Muscle layer of duodenum (tissue), 2 donors: ENCODE data around the gene NOPCHAP1.

Experiments
- H3K27ac ChIP-seq: one replicate; pipeline ENCODE4 v1.7.0; 2013; ENCODE audit warnings: mild to moderate bottlenecking, low read length
- H3K27me3 ChIP-seq: one replicate; pipeline ENCODE4 v1.7.0; 2013; ENCODE audit warnings: low read depth, mild to moderate bottlenecking, control low read depth, low read length
- H3K36me3 ChIP-seq, 2 donors: one replicate each; pipeline ENCODE4 v1.7.0; 2013; ENCODE audit warnings: low read length in 2 of 2, control low read depth in 1 of 2, mild to moderate bottlenecking in 1 of 2; ENCODE audit not compliant: insufficient read depth in 2 of 2, control insufficient read depth in 1 of 2
- H3K4me1 ChIP-seq, 2 donors: one replicate each; pipeline ENCODE4 v1.7.0; 2013; ENCODE audit warnings: low read length in 2 of 2, mild to moderate bottlenecking in 2 of 2, control low read depth in 1 of 2, moderate library complexity in 1 of 2; ENCODE audit not compliant: insufficient read depth in 2 of 2, control insufficient read depth in 1 of 2
- H3K4me3 ChIP-seq, 2 donors: one replicate each; pipeline ENCODE4 v1.7.0; 2013; ENCODE audit warnings: low read length in 2 of 2, low read depth in 1 of 2, mild to moderate bottlenecking in 1 of 2
- H3K9me3 ChIP-seq, 2 donors: one replicate each; pipeline ENCODE4 v1.7.0; 2013; ENCODE audit warnings: low read length in 2 of 2, control low read depth in 1 of 2, mild to moderate bottlenecking in 1 of 2; ENCODE audit not compliant: control insufficient read depth in 1 of 2
- donor health status: healthy.

NOPCHAP1 gene

GRCh38 chr12:104955703-104956102 lies 30.4 kb upstream of the NOPCHAP1 start:
- Histone ChIP-seq H3K9me3 (no peaks in the 10 kb centered on the region), H3K36me3 (no peaks in the 10 kb centered on the region), H3K4me1 (peaks cover 6 to 9% of the 10 kb centered on the region in 2 donors), H3K4me3 (no peak overlapping the region), H3K27me3 (no peaks in the 10 kb centered on the region), H3K27ac (no peak overlapping the region)

GRCh38 chr12:104956870-104957718 lies 29.0 kb upstream of the NOPCHAP1 start:
- Histone ChIP-seq H3K36me3 (no peaks in the 10 kb centered on the region), H3K4me3 (peak overlapping the region; percentile 68 to 71), H3K4me1 (peaks cover 6 to 9% of the 10 kb centered on the region in 2 donors), H3K27ac (no peak overlapping the region), H3K27me3 (no peaks in the 10 kb centered on the region), H3K9me3 (no peaks in the 10 kb centered on the region)

GRCh38 chr12:104957719-104958000 lies 28.5 kb upstream of the NOPCHAP1 start:
- H3K27me3 ChIP-seq = no peaks in the 10 kb centered on the region
- peaks cover 6 to 9% of the 10 kb centered on the region in 2 donors for H3K4me1 ChIP-seq
- peak overlapping the region; percentile 68 to 71 for H3K4me3 ChIP-seq
- no peaks in the 10 kb centered on the region for H3K9me3 ChIP-seq
- H3K27ac ChIP-seq = no peak overlapping the region
- no peaks in the 10 kb centered on the region for H3K36me3 ChIP-seq

GRCh38 chr12:104958001-104958804 lies 27.9 kb upstream of the NOPCHAP1 start, which contains the start of gene SLC41A2:
TSS of gene SLC41A2 (minus strand) at chr12:104958290. CDS start at chr12:104928527, 29,763 bp downstream.
- peaks cover 6 to 9% of the 10 kb centered on the region in 2 donors for H3K4me1 ChIP-seq
- H3K4me3 ChIP-seq = peak within 1 kb of the TSS; percentile 68 to 71
- H3K27me3 ChIP-seq = no peaks in the 10 kb centered on the region
- H3K9me3 ChIP-seq = no peaks in the 10 kb centered on the region
- H3K27ac ChIP-seq = peak within 1 kb of the TSS; percentile 75
- H3K36me3 ChIP-seq = no peaks in the 10 kb centered on the region

GRCh38 chr12:104958805-104959334 lies 27.2 kb upstream of the NOPCHAP1 start:
- Histone ChIP-seq H3K36me3 (no peaks in the 10 kb centered on the region), H3K9me3 (no peaks in the 10 kb centered on the region), H3K4me3 (peak overlapping the region; percentile 56 to 71), H3K27me3 (no peaks in the 10 kb centered on the region), H3K4me1 (peaks cover 6 to 9% of the 10 kb centered on the region in 2 donors), H3K27ac (peak overlapping the region; percentile 75)

GRCh38 chr12:104959335-104959841 lies 26.7 kb upstream of the NOPCHAP1 start:
- H3K9me3 ChIP-seq = no peaks in the 10 kb centered on the region
- peaks cover 6 to 9% of the 10 kb centered on the region in 2 donors for H3K4me1 ChIP-seq
- no peaks in the 10 kb centered on the region for H3K36me3 ChIP-seq
- H3K27me3 ChIP-seq = no peaks in the 10 kb centered on the region
- peak overlapping the region in 1 of 2 donors; percentile 71 for H3K4me3 ChIP-seq
- H3K27ac ChIP-seq = peak overlapping the region; percentile 75

GRCh38 chr12:104960464-104960863 lies 25.7 kb upstream of the NOPCHAP1 start:
- Histone ChIP-seq H3K27ac (no peak overlapping the region), H3K4me1 (peaks cover 6 to 9% of the 10 kb centered on the region in 2 donors)

GRCh38 chr12:104963757-104964156 lies 22.4 kb upstream of the NOPCHAP1 start:
- Histone ChIP-seq H3K36me3 (no peaks in the 10 kb centered on the region), H3K9me3 (no peaks in the 10 kb centered on the region), H3K4me3 (no peak overlapping the region), H3K4me1 (peaks cover 6 to 8% of the 10 kb centered on the region in 2 donors), H3K27ac (no peak overlapping the region), H3K27me3 (no peaks in the 10 kb centered on the region)

More at GRCh38 chr12:104960464-104960863, 25.7 kb upstream of the NOPCHAP1 start:
- H3K36me3 ChIP-seq = no peaks in the 10 kb centered on the region
- no peaks in the 10 kb centered on the region for H3K9me3 ChIP-seq
- H3K4me3 ChIP-seq = no peak overlapping the region
- no peaks in the 10 kb centered on the region for H3K27me3 ChIP-seq

- no peak overlapping the region for H3K4me3 ChIP-seq
- no peaks in the 10 kb centered on the region for H3K9me3 ChIP-seq
- H3K4me1 ChIP-seq = peaks cover 3 to 6% of the 10 kb centered on the region in 2 donors
- H3K27me3 ChIP-seq = no peaks in the 10 kb centered on the region
- H3K27ac ChIP-seq = no peak overlapping the region
- H3K36me3 ChIP-seq = no peaks in the 10 kb centered on the region
Observed at GRCh38 chr12:104964167-104964855, 21.8 kb upstream of the NOPCHAP1 start.

GRCh38 chr12:104964856-104965205 lies 21.3 kb upstream of the NOPCHAP1 start:
- Histone ChIP-seq H3K4me1 (peaks cover 0 to 4% of the 10 kb centered on the region in 2 donors), H3K27me3 (no peaks in the 10 kb centered on the region), H3K9me3 (no peaks in the 10 kb centered on the region), H3K36me3 (no peaks in the 10 kb centered on the region), H3K4me3 (no peak overlapping the region), H3K27ac (no peak overlapping the region)

GRCh38 chr12:104966677-104967076 lies 19.4 kb upstream of the NOPCHAP1 start:
- no peak overlapping the region for H3K4me3 ChIP-seq
- H3K36me3 ChIP-seq = no peaks in the 10 kb centered on the region
- no peak overlapping the region for H3K27ac ChIP-seq
- no peaks in the 10 kb centered on the region for H3K27me3 ChIP-seq
- no peaks in the 10 kb centered on the region for H3K4me1 ChIP-seq
- H3K9me3 ChIP-seq = no peaks in the 10 kb centered on the region
